GM21717 (cell line): Measurements from ENCODE around the gene ARL4A.

ENCODE experiments used
- ATAC-seq: cut with Tn5 transposase; IDR thresholded peaks from one replicate; pipeline ENCODE4 v1.9.1; 2021; ENCODE audit warnings: mild to moderate bottlenecking, moderate library complexity; ENCODE audit not compliant: unreplicated experiment

The ARL4A gene

GRCh38 chr7:12722636-12723605 lies 35.5 kb downstream of the ARL4A start:
- no peak for ATAC-seq

DNA sequence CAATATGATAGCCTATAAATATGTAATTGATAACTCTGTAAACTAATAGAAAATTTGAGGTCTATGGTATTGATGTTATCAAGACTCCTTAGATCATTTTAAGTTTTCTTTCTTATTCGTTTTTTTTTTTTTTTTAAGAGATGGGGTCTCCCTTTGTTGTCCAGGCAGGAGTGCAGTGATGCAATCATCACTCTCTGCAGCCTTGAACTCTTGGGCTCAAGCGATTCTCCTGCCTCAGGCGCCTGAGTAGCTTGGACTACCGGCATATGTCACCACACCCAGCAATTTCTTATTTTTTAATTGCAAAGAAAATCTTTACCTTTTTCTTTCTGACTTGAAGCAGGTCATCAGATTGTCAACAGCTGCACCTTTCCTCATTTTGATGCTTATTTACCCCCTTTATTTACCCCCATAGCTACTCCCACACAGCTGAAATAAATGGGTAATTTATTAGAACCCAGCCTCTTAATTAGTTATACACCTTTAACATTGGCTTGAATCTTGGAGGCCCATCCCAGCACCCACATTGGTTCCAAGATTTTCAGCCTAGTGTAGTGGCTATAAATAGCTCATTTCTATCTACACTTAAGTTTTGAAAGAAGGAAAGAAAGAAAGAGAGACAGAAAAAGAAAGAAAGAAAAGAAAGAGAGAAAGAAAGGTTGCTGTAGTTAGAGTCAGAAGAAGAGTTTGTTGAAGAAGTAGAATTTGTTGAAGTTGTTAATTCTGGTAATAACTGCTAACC lies 38.3 kb downstream of the ARL4A start:
- ATAC-seq, result no peak

DNA sequence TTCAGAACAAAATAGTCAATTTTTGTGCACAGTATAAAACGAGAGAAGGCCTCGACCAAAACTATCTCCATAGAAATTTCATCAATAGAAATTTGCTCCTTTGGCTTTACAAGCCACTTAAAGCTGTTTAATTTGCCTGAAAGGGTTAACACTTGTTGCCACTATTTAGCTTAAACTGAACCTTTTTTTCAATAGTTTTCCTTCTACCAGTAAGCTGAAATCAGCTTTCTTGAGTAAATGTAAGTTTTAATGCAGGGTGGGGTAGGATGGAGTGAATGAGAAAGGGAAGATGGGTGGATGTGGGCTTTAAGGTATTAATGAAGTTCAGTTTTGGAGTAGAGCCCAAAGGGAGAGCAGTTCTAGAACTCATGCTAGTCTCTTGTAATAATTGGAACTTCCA lies 39.5 kb downstream of the ARL4A start:
- ATAC-seq, result no peak

DNA sequence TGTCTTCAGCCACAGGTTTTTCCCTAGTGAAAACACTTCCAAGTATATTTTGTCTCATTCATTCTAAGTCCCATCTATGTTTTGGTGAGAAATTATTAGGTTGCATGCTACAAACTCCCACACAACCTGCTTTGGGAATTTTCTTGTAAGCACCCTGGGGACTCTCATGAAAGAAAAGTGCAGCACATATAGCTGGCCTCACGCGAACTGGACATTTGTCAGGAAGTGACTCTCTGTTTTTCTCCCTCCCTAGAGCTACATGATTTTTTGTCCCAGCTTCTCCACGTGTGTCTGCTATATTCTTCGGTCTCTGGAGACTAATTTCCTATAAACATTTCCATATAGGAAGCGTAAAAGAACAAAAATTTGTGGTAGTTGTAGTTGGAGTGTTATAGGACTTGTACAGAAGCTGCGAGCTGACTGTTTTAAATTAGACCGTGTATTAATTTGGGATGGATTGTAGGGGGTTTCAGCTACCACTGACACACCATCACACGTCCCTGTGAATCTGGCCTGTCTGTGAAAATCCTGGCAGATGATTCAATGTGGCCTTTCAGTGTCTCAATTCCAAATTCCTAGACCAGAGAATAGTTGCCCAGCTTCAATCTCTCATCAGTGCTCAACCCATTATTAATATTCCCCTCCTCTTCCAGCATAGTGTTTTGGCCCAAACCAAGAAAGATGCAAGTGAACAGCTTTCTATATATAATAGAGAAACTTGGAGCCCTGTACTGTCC lies 40.2 kb downstream of the ARL4A start:
- ATAC-seq, result no peak

- ATAC-seq, result no peak
Measured at GRCh38 chr7:12728192-12728538, 40.7 kb downstream of the ARL4A start.

DNA sequence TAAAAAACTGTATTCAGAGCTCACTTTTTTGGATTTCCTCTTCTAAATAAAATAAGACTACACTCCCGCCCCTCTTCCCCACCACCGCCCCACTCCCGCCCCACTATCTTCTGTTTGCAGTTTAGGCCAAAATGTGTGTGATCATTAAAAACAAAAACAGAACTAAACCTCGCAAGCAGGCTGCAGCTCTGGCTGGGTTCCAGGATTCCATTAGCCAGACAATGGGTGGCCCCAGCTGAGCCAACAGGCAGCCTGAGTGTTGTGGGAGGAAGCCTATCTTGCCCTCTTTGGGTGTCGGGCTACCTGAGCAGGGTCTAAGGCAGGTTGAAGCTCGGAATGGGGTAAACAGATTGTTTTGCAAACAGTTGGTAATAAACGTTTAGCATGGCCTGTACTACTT lies 41.7 kb downstream of the ARL4A start:
- no peak for ATAC-seq

DNA sequence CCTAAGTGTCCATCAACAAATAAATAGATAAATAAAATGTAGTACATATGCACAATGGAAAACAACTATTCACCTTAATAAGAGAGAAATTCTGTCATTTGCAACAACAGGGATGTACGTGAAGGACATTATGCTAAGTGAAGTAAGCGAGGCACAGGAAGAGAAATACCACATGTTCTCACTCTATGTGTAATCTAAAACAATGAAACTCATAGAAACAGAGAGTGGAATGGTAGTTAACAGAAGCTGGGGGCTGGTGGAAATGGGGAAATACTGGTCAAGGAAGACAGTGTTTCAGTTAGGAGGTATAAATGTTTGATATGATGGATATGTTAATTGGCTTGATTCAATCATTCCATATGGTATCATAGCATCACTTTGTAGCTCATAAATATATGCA lies 43.1 kb downstream of the ARL4A start:
- no peak for ATAC-seq

- no peak for ATAC-seq
Measured at GRCh38 chr7:12731214-12731656, 43.8 kb downstream of the ARL4A start.

DNA sequence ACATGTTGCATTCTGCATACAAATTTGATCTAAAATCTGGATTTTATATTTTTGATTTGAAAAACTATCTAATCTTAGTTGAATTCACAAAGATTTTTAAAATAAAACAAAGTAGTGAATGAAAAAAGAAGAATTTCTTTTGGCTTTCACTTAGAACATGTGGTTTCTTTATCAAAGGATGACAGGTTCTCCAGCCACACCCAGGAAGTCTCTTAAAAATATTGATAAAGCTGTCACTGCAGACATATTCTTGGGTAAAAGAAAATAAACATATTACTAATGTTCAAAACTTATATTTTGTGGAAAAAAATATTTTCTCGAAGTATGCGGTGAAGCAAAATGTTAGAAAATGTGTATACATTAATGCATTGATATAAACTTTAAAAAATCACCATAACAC lies 44.3 kb downstream of the ARL4A start:
- ATAC-seq, result no peak

DNA sequence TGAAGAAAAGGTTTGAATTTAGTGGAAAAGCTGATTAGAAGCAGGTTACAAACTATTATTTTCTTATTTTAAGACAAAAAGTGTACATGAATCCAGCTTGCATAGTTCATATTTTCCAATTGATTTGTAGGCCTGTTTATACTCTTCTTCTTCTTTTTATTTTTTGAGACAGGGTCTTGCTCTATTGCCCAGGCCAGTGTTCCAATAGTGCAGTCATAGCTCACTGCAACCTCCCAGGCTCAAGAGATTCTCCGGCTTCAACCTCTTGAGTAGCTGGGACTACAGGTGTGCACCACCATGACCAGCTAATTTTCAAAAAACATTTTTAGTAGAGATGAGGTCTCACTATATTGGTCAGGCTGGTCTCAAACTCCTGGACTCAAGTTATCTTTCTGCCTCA lies 45.0 kb downstream of the ARL4A start:
- no peak for ATAC-seq

- no peak for ATAC-seq
Measured at GRCh38 chr7:12735923-12736322, 48.5 kb downstream of the ARL4A start.

DNA sequence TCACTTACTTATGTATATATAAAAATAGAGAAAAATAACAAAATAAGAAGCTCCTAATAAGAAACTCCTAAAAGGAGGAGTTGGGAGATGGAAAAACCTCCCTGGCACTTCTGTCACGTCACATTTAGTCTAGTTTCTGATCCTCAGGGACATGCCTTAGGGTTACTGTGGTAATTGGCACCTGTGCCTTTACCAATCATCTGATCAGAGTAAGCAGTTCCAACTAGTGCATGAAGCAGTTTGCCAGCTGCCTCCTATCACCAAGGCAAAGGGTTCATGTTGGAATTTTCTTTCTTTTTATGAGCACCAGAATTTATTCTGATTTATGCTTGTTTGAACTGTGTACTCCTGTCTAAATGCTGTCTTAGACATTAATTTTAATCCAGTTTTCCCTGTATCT lies 49.9 kb downstream of the ARL4A start:
- no peak for ATAC-seq

GRCh38 chr7:12737836-12738235 lies 50.4 kb downstream of the ARL4A start:
- no peak for ATAC-seq

GRCh38 chr7:12738665-12739064 lies 51.2 kb downstream of the ARL4A start:
- no peak for ATAC-seq
